ENCODE data around the gene GNG7. TPM values are rescaled to one million over a fixed set of nuclear protein-coding genes. Genes with fewer than 3 reads are reported as not detected.
"Not testable (repeated sequence)": the region's sequence is repeated elsewhere in the genome, so short reads cannot be mapped to it uniquely, and the experiment has no call there.

Gene GNG7
- total RNA-seq, 2 experiments from 2014 or later: 1.2 to 2.2 TPM

GRCh38 chr19:2592824-2593223, 109.7 kb downstream of the GNG7 start:
- Mint-ChIP-seq H3K36me3 (peaks cover 2% of the 10 kb centered on the region), H3K4me1 (no peaks in the 10 kb centered on the region), H3K4me3 (no peak overlapping the region), H3K27ac (no peak overlapping the region), H3K9me3 (peaks cover 2% of the 10 kb centered on the region), H3K27me3 (peaks cover 14% of the 10 kb centered on the region)
- POLR2A ChIA-PET: interaction anchor here (0.6 kb wide), 1 partner anchor 590 kb away, joined by 3 read pairs; no protein-coding TSS in a partner anchor
- ATAC-seq (ENCODE audit: low read depth): no peak
- DNase-seq: no peak

GRCh38 chr19:2591537-2592291, 110.8 kb downstream of the GNG7 start:
- POLR2A ChIA-PET: no interaction called here
- DNase-seq (no peak), ATAC-seq (ENCODE audit: low read depth) (no peak)
- peaks cover 2% of the 10 kb centered on the region for H3K9me3 Mint-ChIP-seq
- peaks cover 14% of the 10 kb centered on the region for H3K27me3 Mint-ChIP-seq
- peaks cover 2% of the 10 kb centered on the region for H3K36me3 Mint-ChIP-seq
- H3K4me3 Mint-ChIP-seq: no peak overlapping the region
- H3K4me1 Mint-ChIP-seq: no peaks in the 10 kb centered on the region
- H3K27ac Mint-ChIP-seq: no peak overlapping the region

DNA sequence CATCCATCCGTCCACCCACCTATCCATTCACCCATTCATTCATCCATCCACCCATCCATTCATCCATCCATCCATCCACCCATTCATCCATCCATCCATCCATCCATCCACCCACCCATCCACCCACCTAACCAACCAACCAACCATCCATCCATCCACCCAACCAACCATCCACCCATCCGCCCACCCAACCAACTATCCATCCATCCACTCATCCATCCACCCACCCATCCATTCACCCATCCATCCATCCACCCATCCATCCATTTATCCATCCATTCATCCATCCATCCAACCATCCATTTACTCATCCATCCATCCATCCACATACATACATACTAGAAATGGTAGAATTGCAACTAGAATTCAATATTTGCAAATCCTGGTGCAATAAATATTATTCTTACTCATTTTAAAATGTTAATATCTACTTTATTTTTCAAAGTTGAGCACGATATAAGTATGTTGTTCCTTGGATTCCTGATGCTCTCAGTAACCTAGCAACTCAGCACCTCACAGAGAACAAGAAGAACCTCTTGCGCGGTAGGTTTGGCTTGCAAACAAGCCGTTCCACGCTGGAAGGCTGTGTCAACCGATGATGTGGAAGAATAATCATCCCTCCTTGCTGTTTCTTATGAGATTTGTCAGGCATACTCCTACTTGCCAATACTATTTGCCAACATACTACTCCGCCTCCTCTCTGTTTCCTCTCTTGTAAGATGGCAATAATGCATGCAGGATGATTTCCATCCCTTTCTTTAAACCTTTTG, 111.7 kb downstream of the GNG7 start:
- Mint-ChIP-seq H3K4me3 (no peak overlapping the region), H3K27ac (no peak overlapping the region), H3K36me3 (peaks cover 2% of the 10 kb centered on the region), H3K4me1 (no peaks in the 10 kb centered on the region), H3K9me3 (peaks cover 2% of the 10 kb centered on the region), H3K27me3 (peaks cover 14% of the 10 kb centered on the region)
- ATAC-seq (ENCODE audit: low read depth) (no peak), DNase-seq (no peak)
- POLR2A ChIA-PET: interaction anchor here (1.2 kb wide), 1 partner anchor 10 kb away, joined by 3 read pairs; no protein-coding TSS in a partner anchor

- H3K4me3 Mint-ChIP-seq: no peak overlapping the region
- DNase-seq: no peak
- H3K27ac Mint-ChIP-seq: no peak overlapping the region
Measured at GRCh38 chr19:2589441-2589840, 113.1 kb downstream of the GNG7 start.

DNA sequence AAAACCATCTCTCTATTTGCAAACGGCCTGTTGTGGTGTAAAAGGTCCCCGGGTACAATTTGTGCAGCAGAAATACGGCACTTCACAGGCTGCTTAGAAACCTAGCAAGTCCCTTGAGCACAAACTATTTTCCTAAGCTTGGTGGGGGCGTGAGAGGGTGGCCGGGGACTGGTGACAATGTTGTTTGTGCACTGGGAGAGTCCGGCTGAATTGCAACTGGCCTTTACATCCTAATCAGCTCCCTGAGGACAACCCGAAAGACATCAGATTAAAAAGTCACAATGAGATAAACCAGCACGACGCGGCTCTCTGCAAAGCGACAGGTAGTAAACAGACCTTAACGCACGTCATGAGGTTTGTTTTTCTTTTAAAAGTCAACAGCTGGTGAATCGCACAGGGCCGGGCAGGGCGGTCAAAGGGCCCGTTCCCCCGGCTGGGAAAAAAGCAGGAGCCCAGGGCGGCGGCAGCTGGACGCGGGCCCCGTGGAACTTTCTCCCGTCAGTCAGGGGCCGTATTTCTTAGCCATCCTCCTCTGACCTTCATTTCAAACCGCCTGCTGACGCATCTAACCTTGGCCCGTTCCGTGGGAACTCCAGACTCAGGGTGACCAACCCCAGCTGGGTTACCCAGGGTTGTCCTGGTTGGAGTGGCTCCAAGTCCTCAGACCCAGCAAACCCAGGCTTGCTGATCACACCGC, 114.3 kb downstream of the GNG7 start:
- peaks cover 2% of the 10 kb centered on the region for H3K36me3 Mint-ChIP-seq
- POLR2A ChIA-PET: interaction anchor here (0.6 to 0.9 kb wide), 2 partner anchors 112 to 150 kb away, joined by 3 to 5 read pairs; partner anchors contain the start of gene GADD45B
- no peak overlapping the region for H3K27ac Mint-ChIP-seq
- H3K27me3 Mint-ChIP-seq: peaks cover 21% of the 10 kb centered on the region
- H3K9me3 Mint-ChIP-seq: peaks cover 8% of the 10 kb centered on the region
- ATAC-seq (ENCODE audit: low read depth): no peak
- H3K4me1 Mint-ChIP-seq: no peaks in the 10 kb centered on the region
- no peak for DNase-seq
- no peak overlapping the region for H3K4me3 Mint-ChIP-seq

More at GRCh38 chr19:2589441-2589840, 113.1 kb downstream of the GNG7 start:
- POLR2A ChIA-PET: interaction anchor here (1.2 kb wide), 1 partner anchor 11 kb away, joined by 3 read pairs; no protein-coding TSS in a partner anchor
- no peaks in the 10 kb centered on the region for H3K4me1 Mint-ChIP-seq
- H3K36me3 Mint-ChIP-seq: peaks cover 2% of the 10 kb centered on the region
- H3K9me3 Mint-ChIP-seq: peaks cover 2% of the 10 kb centered on the region
- H3K27me3 Mint-ChIP-seq: peaks cover 17% of the 10 kb centered on the region
- ATAC-seq (ENCODE audit: low read depth): no peak

DNA sequence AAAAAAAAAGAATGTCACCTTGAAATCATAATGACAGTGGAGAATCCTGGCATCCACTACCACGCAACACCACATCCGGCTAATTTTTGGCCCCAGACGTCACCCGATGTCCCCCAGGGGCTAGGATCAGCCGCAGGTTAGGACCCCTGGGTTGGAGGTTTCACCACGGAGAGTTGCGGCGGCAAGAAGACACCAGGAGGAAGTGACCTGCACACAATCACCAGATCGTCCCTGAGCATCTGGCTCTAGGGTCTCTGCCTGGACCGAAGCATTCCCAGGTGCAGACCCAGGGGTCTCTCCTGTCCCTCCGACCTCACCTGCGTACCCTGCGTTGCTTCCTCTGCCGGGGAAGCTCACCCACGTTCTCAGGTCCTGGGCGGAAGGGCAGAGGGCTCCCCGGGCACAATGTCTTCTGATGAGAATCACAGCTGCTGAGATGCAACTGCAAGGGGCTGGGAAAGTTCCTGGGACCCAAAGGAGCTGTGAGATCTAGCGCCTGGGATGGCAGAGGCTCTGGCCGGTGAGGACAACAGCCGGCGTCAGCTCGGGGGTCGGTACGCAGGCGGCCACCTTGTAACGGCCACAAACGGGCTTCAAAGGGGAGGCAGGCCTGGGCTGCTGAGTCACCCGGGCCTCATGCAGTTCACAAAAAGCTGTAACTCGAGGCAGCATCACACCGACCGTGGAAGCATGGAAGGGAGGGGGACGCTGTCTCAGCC, 115.3 kb downstream of the GNG7 start:
- DNase-seq (no peak), ATAC-seq (ENCODE audit: low read depth) (no peak)
- peaks cover 8% of the 10 kb centered on the region for H3K9me3 Mint-ChIP-seq
- H3K4me1 Mint-ChIP-seq: no peaks in the 10 kb centered on the region
- no peak overlapping the region for H3K27ac Mint-ChIP-seq
- H3K27me3 Mint-ChIP-seq: peaks cover 17% of the 10 kb centered on the region
- H3K4me3 Mint-ChIP-seq: no peak overlapping the region
- peaks cover 2% of the 10 kb centered on the region for H3K36me3 Mint-ChIP-seq
- POLR2A ChIA-PET: no interaction called here

DNA sequence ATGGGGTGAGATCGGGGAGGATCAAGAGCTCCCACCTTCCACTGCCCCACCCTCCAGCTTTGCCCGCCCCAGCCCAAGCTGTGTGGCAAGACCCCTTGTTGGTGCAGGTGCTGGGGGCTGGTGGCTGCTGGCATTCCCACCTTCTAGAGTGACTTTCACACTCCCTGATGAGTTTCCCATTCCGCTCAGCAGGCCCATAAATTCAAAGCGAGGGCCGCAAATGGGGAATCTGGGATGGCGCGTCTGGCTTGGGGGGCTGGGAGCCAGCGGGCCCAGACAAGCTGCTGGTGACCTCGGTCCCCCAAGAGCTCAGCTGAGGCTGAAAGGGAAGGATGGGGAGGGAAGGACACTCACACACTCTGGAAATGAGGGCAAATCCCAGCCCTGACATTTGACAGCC, 116.3 kb downstream of the GNG7 start:
- Mint-ChIP-seq H3K4me1 (no peaks in the 10 kb centered on the region), H3K36me3 (peaks cover 2% of the 10 kb centered on the region)
- POLR2A ChIA-PET: no interaction called here

DNA sequence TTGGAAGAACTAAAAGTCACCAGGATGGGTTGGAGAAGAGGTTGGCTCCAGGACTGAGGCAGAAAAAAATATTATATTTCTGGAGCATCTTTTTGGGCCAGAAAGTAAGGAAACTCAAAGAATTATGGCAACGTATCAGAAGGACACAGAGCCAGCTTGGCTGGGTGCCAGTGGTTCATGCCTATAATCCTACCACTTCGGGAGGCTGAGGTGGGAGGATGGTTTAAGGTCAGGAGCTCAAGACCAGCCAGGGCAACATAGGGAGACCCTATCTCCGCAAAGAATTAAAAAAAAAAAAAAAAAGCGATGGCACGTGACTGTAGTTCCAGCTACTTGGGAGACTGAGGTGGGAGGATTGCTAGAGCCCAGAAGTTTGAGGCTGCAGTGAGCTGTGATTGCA, 118.5 kb downstream of the GNG7 start:
- H3K4me1 Mint-ChIP-seq: peaks cover 2% of the 10 kb centered on the region
- no peak overlapping the region for H3K4me3 Mint-ChIP-seq
- no peak for DNase-seq
- no peaks in the 10 kb centered on the region for H3K36me3 Mint-ChIP-seq
- peaks cover 7% of the 10 kb centered on the region for H3K9me3 Mint-ChIP-seq
- POLR2A ChIA-PET: interaction anchor here (0.6 kb wide), 1 partner anchor 108 kb away, joined by 3 read pairs; the partner anchor contains the start of gene GADD45B
- peaks cover 10% of the 10 kb centered on the region for H3K27me3 Mint-ChIP-seq
- no peak for ATAC-seq (ENCODE audit: low read depth)
- no peak overlapping the region for H3K27ac Mint-ChIP-seq

More for the DNA sequence above, 116.3 kb downstream of the GNG7 start:
- ATAC-seq (ENCODE audit: low read depth): no peak
- no peak for DNase-seq
- Mint-ChIP-seq H3K4me3 (no peak overlapping the region), H3K27me3 (peaks cover 9% of the 10 kb centered on the region), H3K9me3 (peaks cover 8% of the 10 kb centered on the region), H3K27ac (no peak overlapping the region)

- POLR2A ChIA-PET: no interaction called here
- DNase-seq: no peak
- Mint-ChIP-seq H3K27ac (no peak overlapping the region), H3K36me3 (no peaks in the 10 kb centered on the region), H3K27me3 (peaks cover 10% of the 10 kb centered on the region), H3K4me3 (no peak overlapping the region), H3K9me3 (peaks cover 7% of the 10 kb centered on the region), H3K4me1 (peaks cover 2% of the 10 kb centered on the region)
- no peak for ATAC-seq (ENCODE audit: low read depth)
Measured at GRCh38 chr19:2582984-2583956, 119.2 kb downstream of the GNG7 start.

GRCh38 chr19:2580396-2580795, 122.1 kb downstream of the GNG7 start:
- not testable (repeated sequence) for H3K27me3 Mint-ChIP-seq; H3K4me3 Mint-ChIP-seq; H3K4me1 Mint-ChIP-seq; H3K36me3 Mint-ChIP-seq; ATAC-seq (ENCODE audit: low read depth); H3K27ac Mint-ChIP-seq; DNase-seq; H3K9me3 Mint-ChIP-seq
- POLR2A ChIA-PET: interaction anchor here (0.7 to 6.0 kb wide), 3 partner anchors 30 to 104 kb away, joined by 3 to 150 read pairs (median 10); partner anchors contain the start of gene GADD45B

GRCh38 chr19:2579678-2580280, 122.7 kb downstream of the GNG7 start:
- H3K9me3 Mint-ChIP-seq: peaks cover 7% of the 10 kb centered on the region
- no peaks in the 10 kb centered on the region for H3K36me3 Mint-ChIP-seq
- DNase-seq (no peak), ATAC-seq (ENCODE audit: low read depth) (no peak)
- peak overlapping the region; percentile 58 for H3K4me3 Mint-ChIP-seq
- POLR2A ChIA-PET: interaction anchor here (0.7 to 6.0 kb wide), 4 partner anchors 18 to 104 kb away, joined by 3 to 150 read pairs (median 7); partner anchors contain the start of gene GADD45B
- H3K4me1 Mint-ChIP-seq: peaks cover 2% of the 10 kb centered on the region
- H3K27ac Mint-ChIP-seq: peak overlapping the region; percentile 71
- peaks cover 7% of the 10 kb centered on the region for H3K27me3 Mint-ChIP-seq
